HG03103 (cell line): ENCODE measurements around the gene ZNF613.

Experiments
- ATAC-seq: cut with Tn5 transposase; IDR thresholded peaks from one replicate; pipeline ENCODE4 v1.9.1; 2021; ENCODE audit warnings: low read depth; ENCODE audit not compliant: unreplicated experiment

The ZNF613 gene

DNA sequence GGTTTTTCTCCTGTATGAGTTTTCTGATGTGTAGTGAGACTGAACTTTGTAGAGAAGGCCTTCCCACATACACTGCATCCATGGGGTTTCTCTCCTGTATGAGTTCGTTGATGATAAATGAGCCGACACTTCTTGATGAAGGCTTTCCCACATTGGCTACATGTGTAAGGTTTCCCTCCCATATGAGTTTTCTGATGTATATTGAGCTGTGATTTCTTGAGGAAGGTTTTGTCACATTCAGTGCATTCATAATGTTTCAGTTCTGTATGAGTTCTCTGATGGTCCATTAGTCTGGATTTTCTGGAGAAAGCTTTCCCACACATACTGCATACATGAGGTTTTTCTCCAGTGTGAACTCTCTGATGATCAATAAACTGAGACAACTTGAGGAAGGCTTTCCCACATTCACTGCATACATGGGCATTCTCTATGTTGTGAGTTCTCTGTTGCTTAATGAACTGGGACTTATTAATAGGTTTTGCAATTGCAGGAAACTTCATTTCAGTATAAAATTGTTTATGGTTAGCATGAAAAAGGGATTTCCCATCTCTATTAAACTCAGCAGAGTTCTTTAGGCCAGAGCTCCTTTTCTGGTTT, 66.9 kb downstream of the ZNF613 start:
- ATAC-seq: no peak
